ENCODE data around the gene HMGN5.

GRCh38 chrX:81238166-81238565, 36.5 kb upstream of the HMGN5 start:
- TF ChIP-seq USF2 (IDR thresholded peaks at IDR 0.05; ENCODE audit: low read depth, low read length): no peak
- TF ChIP-seq CTCF (conservative IDR thresholded peaks at IDR 0.05; ENCODE audit: low read depth, low read length): no peak
- TF ChIP-seq MAZ (IDR thresholded peaks at IDR 0.05; ENCODE audit: borderline replicate concordance, low read depth, low read length): no peak
- no peak for TF ChIP-seq POLR2A (IDR thresholded peaks at IDR 0.05; ENCODE audit: low read depth, low read length)
- no peak for TF ChIP-seq SMC3 (IDR thresholded peaks at IDR 0.05; ENCODE audit: low read depth, low read length)
